GM18520 (cell line): ENCODE results near the gene KLF13.

Experiments used
- ATAC-seq: cut with Tn5 transposase; IDR thresholded peaks from one replicate; pipeline ENCODE4 v1.9.1; 2021; ENCODE audit not compliant: unreplicated experiment

The KLF13 gene

GRCh38 chr15:31377030-31377429 is 50.4 kb downstream of the KLF13 start:
- no peak for ATAC-seq

- ATAC-seq = no peak
These were observed 51.8 kb downstream of the KLF13 start for GRCh38 chr15:31378363-31378903.

GRCh38 chr15:31379042-31379441 is 52.4 kb downstream of the KLF13 start:
- no peak for ATAC-seq

- ATAC-seq = no peak
These were observed 52.9 kb downstream of the KLF13 start for GRCh38 chr15:31379577-31379976.

GRCh38 chr15:31381801-31382712 is 55.4 kb downstream of the KLF13 start:
- no peak for ATAC-seq

GRCh38 chr15:31382713-31383045 is 56.0 kb downstream of the KLF13 start:
- ATAC-seq = no peak

- ATAC-seq = no peak
These were observed 56.5 kb downstream of the KLF13 start for GRCh38 chr15:31383139-31383538.

GRCh38 chr15:31384568-31384967 is 57.9 kb downstream of the KLF13 start:
- ATAC-seq = no peak

GRCh38 chr15:31385736-31386135 is 59.1 kb downstream of the KLF13 start:
- no peak for ATAC-seq

- no peak for ATAC-seq
These were observed 60.5 kb downstream of the KLF13 start for GRCh38 chr15:31387092-31387478.

GRCh38 chr15:31387479-31388118 is 61.0 kb downstream of the KLF13 start:
- ATAC-seq = no peak

GRCh38 chr15:31389576-31389975 is 62.9 kb downstream of the KLF13 start:
- ATAC-seq = no peak

GRCh38 chr15:31390029-31390428 is 63.4 kb downstream of the KLF13 start:
- ATAC-seq = no peak

GRCh38 chr15:31390777-31391486 is 64.3 kb downstream of the KLF13 start:
- no peak for ATAC-seq

- peak; percentile 57 for ATAC-seq
These were observed 65.3 kb downstream of the KLF13 start for GRCh38 chr15:31391687-31392671.

- peak; percentile 4 for ATAC-seq
These were observed 66.2 kb downstream of the KLF13 start for GRCh38 chr15:31392761-31393401.

GRCh38 chr15:31393444-31394091 is 66.9 kb downstream of the KLF13 start:
- ATAC-seq = no peak

- no peak for ATAC-seq
These were observed 70.4 kb downstream of the KLF13 start for GRCh38 chr15:31396881-31397560.
